ENCODE data around the gene TNFRSF18.

GRCh38 chr1:1243266-1243660 lies 36.9 kb upstream of the TNFRSF18 start:
- TF ChIP-seq CTCF (IDR thresholded peaks at IDR 0.05; ENCODE audit: insufficient read depth, low read length) = no peak
- TF ChIP-seq, protein P1, sequence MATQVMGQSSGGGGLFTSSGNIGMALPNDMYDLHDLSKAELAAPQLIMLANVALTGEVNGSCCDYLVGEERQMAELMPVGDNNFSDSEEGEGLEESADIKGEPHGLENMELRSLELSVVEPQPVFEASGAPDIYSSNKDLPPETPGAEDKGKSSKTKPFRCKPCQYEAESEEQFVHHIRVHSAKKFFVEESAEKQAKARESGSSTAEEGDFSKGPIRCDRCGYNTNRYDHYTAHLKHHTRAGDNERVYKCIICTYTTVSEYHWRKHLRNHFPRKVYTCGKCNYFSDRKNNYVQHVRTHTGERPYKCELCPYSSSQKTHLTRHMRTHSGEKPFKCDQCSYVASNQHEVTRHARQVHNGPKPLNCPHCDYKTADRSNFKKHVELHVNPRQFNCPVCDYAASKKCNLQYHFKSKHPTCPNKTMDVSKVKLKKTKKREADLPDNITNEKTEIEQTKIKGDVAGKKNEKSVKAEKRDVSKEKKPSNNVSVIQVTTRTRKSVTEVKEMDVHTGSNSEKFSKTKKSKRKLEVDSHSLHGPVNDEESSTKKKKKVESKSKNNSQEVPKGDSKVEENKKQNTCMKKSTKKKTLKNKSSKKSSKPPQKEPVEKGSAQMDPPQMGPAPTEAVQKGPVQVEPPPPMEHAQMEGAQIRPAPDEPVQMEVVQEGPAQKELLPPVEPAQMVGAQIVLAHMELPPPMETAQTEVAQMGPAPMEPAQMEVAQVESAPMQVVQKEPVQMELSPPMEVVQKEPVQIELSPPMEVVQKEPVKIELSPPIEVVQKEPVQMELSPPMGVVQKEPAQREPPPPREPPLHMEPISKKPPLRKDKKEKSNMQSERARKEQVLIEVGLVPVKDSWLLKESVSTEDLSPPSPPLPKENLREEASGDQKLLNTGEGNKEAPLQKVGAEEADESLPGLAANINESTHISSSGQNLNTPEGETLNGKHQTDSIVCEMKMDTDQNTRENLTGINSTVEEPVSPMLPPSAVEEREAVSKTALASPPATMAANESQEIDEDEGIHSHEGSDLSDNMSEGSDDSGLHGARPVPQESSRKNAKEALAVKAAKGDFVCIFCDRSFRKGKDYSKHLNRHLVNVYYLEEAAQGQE (IDR thresholded peaks at IDR 0.05; ENCODE audit: insufficient replicate concordance, low read depth) = no peak
